Liver (tissue), 2 donors: ENCODE measurements around the gene ATF6B.

Source experiments
- CTCF ChIP-seq: fragments of 150-350 bp; IDR thresholded peaks from 2 replicates; pipeline ENCODE4 v1.5.1; 2017; ENCODE audit warnings: improper control_type of control experiment, low read depth, low read length; ENCODE audit not compliant: missing input control
- FOXA1 ChIP-seq: IDR thresholded peaks from 2 replicates; pipeline ENCODE4 v1.6.1; 2016; ENCODE audit warnings: antibody characterized with exemption
- donor health status: healthy.

GRCh38 chr6:32158052-32158451 is 30.0 kb upstream of the ATF6B start:
- TF ChIP-seq CTCF (no peak), FOXA1 (no peak)
